Measurements from ENCODE around the gene VASH2. TPM values are rescaled to one million over a fixed set of nuclear protein-coding genes. Genes with fewer than 3 reads are reported as not detected.

The VASH2 gene
- total and polyA plus RNA-seq, 2 experiments from 2014 or later: 129 to 381 TPM

DNA sequence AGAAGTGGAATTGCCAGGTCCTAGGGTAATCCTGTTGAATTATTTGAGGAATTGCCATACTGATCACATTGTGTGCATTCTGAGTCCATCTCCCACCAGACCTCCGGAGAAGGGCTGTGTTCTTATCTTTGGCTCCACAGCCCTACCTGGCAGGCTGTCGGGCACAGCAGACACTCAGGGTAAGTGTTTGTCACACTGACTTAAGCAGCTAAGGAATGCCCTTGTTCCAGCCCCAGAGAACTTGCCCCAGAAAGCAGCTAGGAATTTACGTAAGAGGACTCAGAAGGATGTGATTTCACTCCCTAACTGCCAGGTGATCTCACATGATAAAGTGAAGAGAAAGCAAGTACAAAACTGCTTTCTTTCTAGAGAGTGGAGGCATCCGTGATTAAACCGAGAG lies 21.0 kb downstream of the VASH2 start:
- Histone ChIP-seq H3K4me3 (no peak overlapping the region), H3K27me3 (ENCODE audit: insufficient read depth) (no peaks in the 10 kb centered on the region), H3K4me2 (no peak overlapping the region), H3K9me2 (ENCODE audit: insufficient read depth) (no peaks in the 10 kb centered on the region), H3F3A (replicated peaks; ENCODE audit: low read depth) (peaks cover 92% of the 10 kb centered on the region), H3K27ac (ENCODE audit: low read depth) (peak overlapping the region; percentile 88), H2AFZ (no peak overlapping the region), H3K36me3 (ENCODE audit: insufficient read depth) (peaks cover 95% of the 10 kb centered on the region), H3K79me2 (replicated peaks; ENCODE audit: insufficient read depth) (peaks cover 17% of the 10 kb centered on the region; the same call in 1 of the 2 replicates), H3K4me1 (ENCODE audit: insufficient read depth) (peaks cover 53% of the 10 kb centered on the region), H4K20me1 (replicated peaks; ENCODE audit: insufficient read depth) (peaks cover 36% of the 10 kb centered on the region)
- no peak overlapping the region for H3K4me3 Mint-ChIP-seq
- no peak; the same call in 2 of the 3 replicates for ATAC-seq
- TF ChIP-seq ZNF114 (CRISPR knock-in tag; IDR thresholded peaks at IDR 0.05): no peak
- TF ChIP-seq POLR2AphosphoS5 (IDR thresholded peaks at IDR 0.05; ENCODE audit: low read depth): peak; percentile 30; the same call in 1 of the 2 replicates
- peaks cover 100% of the 10 kb centered on the region for H3K36me3 Mint-ChIP-seq (ENCODE audit: low read depth)
- H3K27ac Mint-ChIP-seq: peak overlapping the region; percentile 46
- peaks cover 71% of the 10 kb centered on the region for H3K4me1 Mint-ChIP-seq
- no peak for DNase-seq (ENCODE audit: low spot score)
- no peaks in the 10 kb centered on the region; the same call in 2 of the 3 replicates for H3K9me3 Mint-ChIP-seq
- peaks cover 35% of the 10 kb centered on the region for H3K27me3 Mint-ChIP-seq (ENCODE audit: insufficient read depth, low read depth, poor library complexity)

DNA sequence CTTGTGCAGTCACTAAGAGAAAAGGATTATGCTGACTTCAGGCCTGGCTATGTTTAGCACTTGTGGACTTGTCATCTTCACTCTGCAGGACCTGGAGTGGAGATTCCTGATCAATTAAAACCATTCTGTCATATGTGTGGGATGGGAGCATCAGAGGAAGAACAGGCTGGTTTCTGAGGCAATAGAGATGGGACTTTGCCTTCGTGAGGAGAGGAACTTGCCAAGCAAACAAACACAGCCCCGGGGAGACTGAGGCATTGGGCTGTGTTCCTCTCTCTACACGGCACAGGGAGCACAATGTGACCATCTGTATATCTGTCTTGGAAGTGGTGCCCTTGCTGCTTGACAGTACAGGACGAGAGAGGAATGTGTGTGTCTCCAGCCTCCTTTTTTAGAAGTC lies 23.1 kb downstream of the VASH2 start:
- Mint-ChIP-seq H3K9me3 (no peaks in the 10 kb centered on the region; the same call in 2 of the 3 replicates), H3K36me3 (ENCODE audit: low read depth) (peaks cover 100% of the 10 kb centered on the region), H3K27ac (peak overlapping the region; percentile 28), H3K27me3 (ENCODE audit: insufficient read depth, low read depth, poor library complexity) (peaks cover 31% of the 10 kb centered on the region), H3K4me1 (peaks cover 70% of the 10 kb centered on the region), H3K4me3 (no peak overlapping the region)
- Histone ChIP-seq H3K79me2 (replicated peaks; ENCODE audit: insufficient read depth) (peaks cover 17% of the 10 kb centered on the region; the same call in 1 of the 2 replicates), H3K36me3 (ENCODE audit: insufficient read depth) (peaks cover 99% of the 10 kb centered on the region), H3K27ac (ENCODE audit: low read depth) (peak overlapping the region; percentile 88), H3K4me3 (no peak overlapping the region), H3K27me3 (ENCODE audit: insufficient read depth) (no peaks in the 10 kb centered on the region), H3K9me2 (ENCODE audit: insufficient read depth) (no peaks in the 10 kb centered on the region), H3F3A (replicated peaks; ENCODE audit: low read depth) (peaks cover 97% of the 10 kb centered on the region), H3K4me2 (no peak overlapping the region), H2AFZ (no peak overlapping the region), H4K20me1 (replicated peaks; ENCODE audit: insufficient read depth) (peaks cover 41% of the 10 kb centered on the region), H3K4me1 (ENCODE audit: insufficient read depth) (peaks cover 53% of the 10 kb centered on the region)
- DNase-seq (ENCODE audit: low spot score) (no peak), ATAC-seq (no peak)
- TF ChIP-seq JUNB (IDR thresholded peaks at IDR 0.05; ENCODE audit: unreplicated experiment) (no peak), EZH2phosphoT487 (IDR thresholded peaks at IDR 0.05; ENCODE audit: unreplicated experiment) (no peak), POLR2AphosphoS5 (IDR thresholded peaks at IDR 0.05; ENCODE audit: low read depth) (peak; percentile 39; the same call in 1 of the 2 replicates)
- TF ChIP-seq, protein P1, sequence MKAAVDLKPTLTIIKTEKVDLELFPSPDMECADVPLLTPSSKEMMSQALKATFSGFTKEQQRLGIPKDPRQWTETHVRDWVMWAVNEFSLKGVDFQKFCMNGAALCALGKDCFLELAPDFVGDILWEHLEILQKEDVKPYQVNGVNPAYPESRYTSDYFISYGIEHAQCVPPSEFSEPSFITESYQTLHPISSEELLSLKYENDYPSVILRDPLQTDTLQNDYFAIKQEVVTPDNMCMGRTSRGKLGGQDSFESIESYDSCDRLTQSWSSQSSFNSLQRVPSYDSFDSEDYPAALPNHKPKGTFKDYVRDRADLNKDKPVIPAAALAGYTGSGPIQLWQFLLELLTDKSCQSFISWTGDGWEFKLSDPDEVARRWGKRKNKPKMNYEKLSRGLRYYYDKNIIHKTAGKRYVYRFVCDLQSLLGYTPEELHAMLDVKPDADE (IDR thresholded peaks at IDR 0.05): no peak

DNA sequence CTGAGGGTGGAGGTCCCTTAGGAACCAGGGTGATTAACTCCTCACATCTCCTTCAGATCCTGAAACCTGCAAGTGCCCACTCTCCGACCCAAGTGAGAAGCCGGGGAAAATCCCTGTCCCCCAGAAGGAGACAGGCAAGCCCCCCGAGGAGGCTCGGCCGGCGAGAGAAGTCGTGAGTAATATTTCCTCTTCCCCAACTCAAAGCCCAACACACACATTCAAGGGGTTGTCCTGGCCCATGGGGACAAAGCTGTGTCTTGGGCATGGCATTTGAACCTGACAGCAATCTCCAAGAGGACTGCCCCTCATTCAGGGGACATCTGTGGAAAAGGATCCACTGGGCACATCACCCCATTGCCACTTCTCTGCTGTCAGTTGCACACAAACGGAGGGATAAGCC lies 23.6 kb downstream of the VASH2 start:
- peaks cover 97% of the 10 kb centered on the region for H3F3A ChIP-seq (replicated peaks; ENCODE audit: low read depth)
- peaks cover 55% of the 10 kb centered on the region for H3K4me1 ChIP-seq (ENCODE audit: insufficient read depth)
- H3K27ac ChIP-seq (ENCODE audit: low read depth): peak overlapping the region; percentile 88; the same call in 1 of the 2 replicates
- H4K20me1 ChIP-seq (replicated peaks; ENCODE audit: insufficient read depth): peaks cover 46% of the 10 kb centered on the region
- peaks cover 100% of the 10 kb centered on the region for H3K36me3 Mint-ChIP-seq (ENCODE audit: low read depth)
- no peaks in the 10 kb centered on the region for H3K27me3 ChIP-seq (ENCODE audit: insufficient read depth)
- H3K36me3 ChIP-seq (ENCODE audit: insufficient read depth): peaks cover 99% of the 10 kb centered on the region
- H3K9me3 Mint-ChIP-seq: no peaks in the 10 kb centered on the region; the same call in 2 of the 3 replicates
- peaks cover 17% of the 10 kb centered on the region; the same call in 1 of the 2 replicates for H3K79me2 ChIP-seq (replicated peaks; ENCODE audit: insufficient read depth)
- H3K27ac Mint-ChIP-seq: 0 out of 2 replicates have a peak overlapping the region, but pooled peaks have one; percentile 32
- ATAC-seq (no peak), DNase-seq (ENCODE audit: low spot score) (no peak)
- H2AFZ ChIP-seq: no peak overlapping the region
- no peak for TF ChIP-seq NANOG (IDR thresholded peaks at IDR 0.05; ENCODE audit: borderline replicate concordance)
- peak; percentile 2; the same call in 1 of the 2 replicates for TF ChIP-seq POLR2AphosphoS5 (IDR thresholded peaks at IDR 0.05; ENCODE audit: low read depth)
- TF ChIP-seq, protein P1 (IDR thresholded peaks at IDR 0.05): no peak
- no peak for TF ChIP-seq EZH2phosphoT487 (IDR thresholded peaks at IDR 0.05; ENCODE audit: unreplicated experiment)
- TF ChIP-seq CREB1 (CRISPR knock-in tag; IDR thresholded peaks at IDR 0.05; ENCODE audit: low read depth): no peak
- TF ChIP-seq, protein P2, sequence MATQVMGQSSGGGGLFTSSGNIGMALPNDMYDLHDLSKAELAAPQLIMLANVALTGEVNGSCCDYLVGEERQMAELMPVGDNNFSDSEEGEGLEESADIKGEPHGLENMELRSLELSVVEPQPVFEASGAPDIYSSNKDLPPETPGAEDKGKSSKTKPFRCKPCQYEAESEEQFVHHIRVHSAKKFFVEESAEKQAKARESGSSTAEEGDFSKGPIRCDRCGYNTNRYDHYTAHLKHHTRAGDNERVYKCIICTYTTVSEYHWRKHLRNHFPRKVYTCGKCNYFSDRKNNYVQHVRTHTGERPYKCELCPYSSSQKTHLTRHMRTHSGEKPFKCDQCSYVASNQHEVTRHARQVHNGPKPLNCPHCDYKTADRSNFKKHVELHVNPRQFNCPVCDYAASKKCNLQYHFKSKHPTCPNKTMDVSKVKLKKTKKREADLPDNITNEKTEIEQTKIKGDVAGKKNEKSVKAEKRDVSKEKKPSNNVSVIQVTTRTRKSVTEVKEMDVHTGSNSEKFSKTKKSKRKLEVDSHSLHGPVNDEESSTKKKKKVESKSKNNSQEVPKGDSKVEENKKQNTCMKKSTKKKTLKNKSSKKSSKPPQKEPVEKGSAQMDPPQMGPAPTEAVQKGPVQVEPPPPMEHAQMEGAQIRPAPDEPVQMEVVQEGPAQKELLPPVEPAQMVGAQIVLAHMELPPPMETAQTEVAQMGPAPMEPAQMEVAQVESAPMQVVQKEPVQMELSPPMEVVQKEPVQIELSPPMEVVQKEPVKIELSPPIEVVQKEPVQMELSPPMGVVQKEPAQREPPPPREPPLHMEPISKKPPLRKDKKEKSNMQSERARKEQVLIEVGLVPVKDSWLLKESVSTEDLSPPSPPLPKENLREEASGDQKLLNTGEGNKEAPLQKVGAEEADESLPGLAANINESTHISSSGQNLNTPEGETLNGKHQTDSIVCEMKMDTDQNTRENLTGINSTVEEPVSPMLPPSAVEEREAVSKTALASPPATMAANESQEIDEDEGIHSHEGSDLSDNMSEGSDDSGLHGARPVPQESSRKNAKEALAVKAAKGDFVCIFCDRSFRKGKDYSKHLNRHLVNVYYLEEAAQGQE (IDR thresholded peaks at IDR 0.05; ENCODE audit: unreplicated experiment): no peak
- no peak overlapping the region for H3K4me3 ChIP-seq
- no peak overlapping the region for H3K4me2 ChIP-seq
- H3K9me2 ChIP-seq (ENCODE audit: insufficient read depth): no peaks in the 10 kb centered on the region
- H3K4me3 Mint-ChIP-seq: no peak overlapping the region
- H3K4me1 Mint-ChIP-seq: peaks cover 70% of the 10 kb centered on the region
- H3K27me3 Mint-ChIP-seq (ENCODE audit: insufficient read depth, low read depth, poor library complexity): peaks cover 36% of the 10 kb centered on the region
